Lower leg skin (tissue), 4 donors: ENCODE data around the gene STX11. TPM values are rescaled to one million over a fixed set of nuclear protein-coding genes. Genes with fewer than 3 reads are reported as not detected.

Source experiments
- DNase-seq, 2 donors: peaks; one replicate each; pipeline ENCODE4 v3.0.0-alpha.2; 2019; ENCODE audit warnings: low spot score in 2 of 2
- H3K4me3 ChIP-seq: fragments of 200-600 bp; sonication (generic); 2 replicates; pipeline ENCODE4 v1.5.1; 2017; ENCODE audit warnings: mild to moderate bottlenecking, low read depth; ENCODE audit not compliant: poor library complexity, severe bottlenecking
- CTCF ChIP-seq, 3 donors: fragments of 450-650 bp; IDR thresholded peaks; one replicate each; pipeline ENCODE4 v1.5.1; 2016; ENCODE audit warnings: antibody characterized with exemption in 3 of 3, mild to moderate bottlenecking in 3 of 3, moderate library complexity in 2 of 3
- POLR2A ChIP-seq, 2 donors: fragments of 450-650 bp; IDR thresholded peaks; one replicate each; pipeline ENCODE4 v1.6.1; 2016 to 2017; ENCODE audit warnings: antibody characterized with exemption in 2 of 2, mild to moderate bottlenecking in 1 of 2, moderate library complexity in 1 of 2
- WGBS, 2 donors: methylation state at CpG; one replicate each; pipeline ENCODE4 v1.1.5; 2018; 5-methylcytosine and 5-hydroxymethylcytosine counted together
- intact Hi-C: fragments of 100-400 bp; cut with DNase I; formaldehyde crosslinking; loops from one replicate; pipeline ENCODE4 v1.15.0; 2023; ENCODE audit warnings: low total_unique reads
- total RNA-seq, 4 donors: library from RNA; depleted of rRNA; stranded (reverse); fragments of >200 nt; gene quantifications; one replicate each; pipeline ENCODE4 v1.1.0, GENCODE V29; 2016

Gene STX11
- total RNA-seq = 10 to 100 TPM; 14.4 to 34.3 (median 19.3) TPM

- DNase-seq = peak; percentile 54 to 95
- peak within 1 kb of the TSS; percentile 48 for H3K4me3 ChIP-seq
- 1% methylated on average over 49 to 59 of the region's 93 CpGs for WGBS, 2 donors
- intact Hi-C loops = no loop called here
- TF ChIP-seq POLR2A (IDR thresholded peaks at IDR 0.05) = no peak
- TF ChIP-seq CTCF (IDR thresholded peaks at IDR 0.05) = no peak
Observed at GRCh38 chr6:144149894-144150709, at the start of gene STX11. Gene STX11, plus strand, starts transcription at chr6:144150517. Its CDS starts 36,111 bp downstream, at chr6:144186628.

GRCh38 chr6:144103026-144103563, 47.2 kb upstream of the STX11 start:
- TF ChIP-seq POLR2A (IDR thresholded peaks at IDR 0.05) (no peak), CTCF (IDR thresholded peaks at IDR 0.05) (no peak)
- intact Hi-C loops = no loop called here
- WGBS, 2 donors = 84% methylated on average over 4 of the region's 4 CpGs
- DNase-seq = no peak
- no peak overlapping the region for H3K4me3 ChIP-seq

GRCh38 chr6:144104488-144104887, 45.8 kb upstream of the STX11 start:
- intact Hi-C loops = no loop called here
- TF ChIP-seq POLR2A (IDR thresholded peaks at IDR 0.05) = no peak
- no peak overlapping the region for H3K4me3 ChIP-seq
- WGBS, 2 donors = 46 to 47% methylated on average over 4 of the region's 4 CpGs
- no peak for DNase-seq

GRCh38 chr6:144104898-144105487, 45.3 kb upstream of the STX11 start:
- intact Hi-C loops = loop anchor here (5.0 kb wide), 1 partner anchor 377 kb away; no protein-coding TSS in a partner anchor
- WGBS, 2 donors = 0 to 2% methylated on average over 2 of the region's 2 CpGs
- peak in 1 of 2 donors; percentile 37 for DNase-seq

GRCh38 chr6:144106206-144106605, 44.1 kb upstream of the STX11 start:
- WGBS, 2 donors = 73 to 75% methylated on average over 1 of the region's 1 CpG
- DNase-seq = no peak
- TF ChIP-seq POLR2A (IDR thresholded peaks at IDR 0.05) = no peak
- no peak for TF ChIP-seq CTCF (IDR thresholded peaks at IDR 0.05)
- intact Hi-C loops = loop anchor here (5.0 kb wide), 1 partner anchor 376 kb away; no protein-coding TSS in a partner anchor
- H3K4me3 ChIP-seq = no peak overlapping the region

More at GRCh38 chr6:144104898-144105487, 45.3 kb upstream of the STX11 start:
- H3K4me3 ChIP-seq = no peak overlapping the region
- TF ChIP-seq CTCF (IDR thresholded peaks at IDR 0.05) (peak in 1 of 3 donors; percentile 12), POLR2A (IDR thresholded peaks at IDR 0.05) (no peak)

GRCh38 chr6:144110210-144110609, 40.1 kb upstream of the STX11 start:
- WGBS, 2 donors = 76 to 80% methylated on average over 5 of the region's 5 CpGs

More at GRCh38 chr6:144110210-144110609, 40.1 kb upstream of the STX11 start:
- no peak for DNase-seq
- intact Hi-C loops = loop anchor here (10.0 kb wide), 1 partner anchor 105 kb away; no protein-coding TSS in a partner anchor
- H3K4me3 ChIP-seq = no peak overlapping the region
- TF ChIP-seq POLR2A (IDR thresholded peaks at IDR 0.05) (no peak), CTCF (IDR thresholded peaks at IDR 0.05) (no peak)
